Amygdala (tissue), 56 donors: ENCODE data around the gene SNX11.
A peak's percentile ranks its signal among the peaks of the same experiment; 100 is the strongest.

Source experiments
- DNase-seq, 56 donors: peaks; one replicate each; lab custom pipeline; 2025; lab: John Stamatoyannopoulos, UW

The SNX11 gene

DNA sequence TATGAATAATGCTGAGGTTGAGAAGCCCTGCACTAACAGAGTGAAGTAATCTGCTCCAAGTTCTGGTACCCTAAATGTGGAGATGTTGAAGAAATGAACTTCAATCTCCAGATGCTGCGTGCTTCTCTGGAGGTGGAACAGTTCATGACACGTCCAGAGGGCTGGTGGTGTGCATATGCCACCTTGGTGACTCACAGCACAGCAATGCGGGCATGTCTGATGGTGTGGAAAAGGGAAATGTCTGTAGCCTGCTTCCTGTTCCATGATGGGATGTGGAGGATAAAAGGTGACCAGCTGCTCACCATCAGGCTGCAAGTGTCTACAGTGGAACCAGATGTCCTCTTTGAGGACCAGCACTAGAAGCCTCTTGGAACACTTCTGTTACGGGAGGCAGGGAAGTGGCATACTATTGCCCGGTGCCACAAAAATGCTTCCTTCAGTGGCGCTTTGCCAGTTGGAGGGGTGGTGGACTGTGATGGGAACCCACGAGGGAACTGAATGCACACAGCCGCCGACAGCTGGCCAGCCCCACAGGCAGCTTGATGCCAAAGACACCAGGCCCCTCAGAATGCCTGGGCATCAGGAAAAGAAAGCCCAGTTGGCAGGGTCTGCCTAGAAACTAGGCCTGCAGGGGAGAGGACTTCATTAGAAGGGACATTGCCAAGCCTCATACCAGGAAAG lies 19.9 kb downstream of the SNX11 start:
- peak in 5 of 56 donors; percentile 7 to 23 (median 13) for DNase-seq

DNA sequence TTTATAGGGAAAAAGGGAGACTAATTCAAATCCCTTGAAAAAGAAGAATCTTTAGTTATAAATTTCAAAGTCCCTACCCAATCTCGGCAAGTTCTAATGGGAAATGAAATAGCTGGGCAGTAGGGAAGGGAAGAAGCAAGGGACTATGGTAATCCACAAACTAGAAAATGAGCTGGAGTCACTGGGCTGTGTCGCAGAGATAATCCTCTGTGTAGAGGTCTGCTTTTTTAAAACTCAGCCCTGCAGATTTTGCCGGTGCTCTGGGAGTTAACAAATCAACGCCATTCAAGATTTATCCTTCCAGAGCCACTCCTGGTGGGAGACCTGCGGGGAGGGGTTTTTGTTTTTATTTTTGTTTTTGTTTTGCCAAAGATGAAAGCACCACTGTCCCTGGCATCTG lies 20.8 kb downstream of the SNX11 start:
- DNase-seq, result no peak

DNA sequence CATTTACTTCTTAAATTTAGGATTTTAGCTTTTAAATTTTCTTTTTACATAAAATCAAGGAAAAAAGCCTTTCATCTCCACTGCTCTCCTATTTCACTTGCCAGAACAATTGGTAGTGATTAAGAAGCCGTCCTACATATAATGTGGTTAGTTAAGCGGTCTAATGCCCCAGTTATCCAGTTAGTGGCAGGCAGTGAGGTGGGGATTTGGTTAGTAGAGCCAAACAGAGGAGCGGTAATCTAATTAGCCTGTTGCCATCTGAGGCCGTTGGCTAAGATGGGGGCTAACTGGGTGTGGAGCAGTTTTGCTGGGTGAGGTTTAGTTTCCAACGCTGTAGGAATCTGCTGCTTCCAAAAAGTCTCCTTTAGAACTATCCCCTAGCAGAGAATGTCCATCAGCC lies 22.4 kb downstream of the SNX11 start:
- DNase-seq, result no peak

DNA sequence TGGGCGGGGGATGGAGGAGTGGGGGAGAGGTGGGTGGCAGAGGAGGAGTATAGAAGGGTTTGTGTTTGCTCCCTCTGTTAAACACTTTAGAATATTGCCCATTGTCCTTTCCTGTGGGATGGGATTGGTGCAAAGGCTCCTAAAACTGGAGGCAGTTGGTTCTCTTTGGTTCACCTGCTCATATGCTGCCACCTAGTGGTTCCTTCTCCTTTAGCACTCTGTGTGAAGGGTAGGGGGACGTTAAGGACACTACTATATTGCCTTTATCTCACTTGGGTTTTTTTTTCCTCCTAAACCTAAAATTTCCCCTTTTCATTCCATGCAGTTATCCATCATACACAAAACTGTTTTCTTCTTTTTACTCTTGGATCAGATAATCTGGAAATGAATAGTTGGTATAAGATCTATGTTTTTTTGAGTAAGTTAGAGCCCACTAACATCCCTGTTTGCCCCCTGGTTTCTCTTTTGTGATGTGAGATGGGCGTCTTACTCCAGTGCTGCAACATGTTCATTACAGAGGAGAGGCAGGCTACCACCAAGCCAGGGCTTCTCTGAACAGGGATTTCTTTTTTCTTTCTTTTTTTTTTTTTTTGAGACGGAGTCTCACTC lies 23.8 kb downstream of the SNX11 start:
- DNase-seq, result peak in 29 of 56 donors; percentile 5 to 77 (median 26)

DNA sequence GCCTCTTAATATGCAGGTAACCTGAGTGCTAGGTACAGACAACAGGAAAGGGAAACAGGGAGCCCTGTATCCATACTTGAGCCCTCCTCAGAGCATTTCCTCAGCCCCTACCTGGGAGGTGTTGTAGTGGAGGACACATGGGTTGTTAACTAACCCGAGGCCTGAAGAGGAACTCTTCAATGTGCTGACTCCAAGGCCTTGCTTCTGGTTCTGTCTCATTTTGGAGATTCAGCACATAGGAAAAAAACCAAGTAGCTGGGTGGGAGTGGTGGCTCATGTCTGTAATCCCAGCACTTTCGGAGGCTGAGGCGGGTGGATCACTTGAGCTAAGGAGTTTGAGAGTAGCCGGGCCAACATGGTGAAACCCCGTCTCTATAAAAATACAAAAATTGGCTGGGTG lies 24.8 kb downstream of the SNX11 start:
- peak in 1 of 56 donors; percentile 18 for DNase-seq

DNA sequence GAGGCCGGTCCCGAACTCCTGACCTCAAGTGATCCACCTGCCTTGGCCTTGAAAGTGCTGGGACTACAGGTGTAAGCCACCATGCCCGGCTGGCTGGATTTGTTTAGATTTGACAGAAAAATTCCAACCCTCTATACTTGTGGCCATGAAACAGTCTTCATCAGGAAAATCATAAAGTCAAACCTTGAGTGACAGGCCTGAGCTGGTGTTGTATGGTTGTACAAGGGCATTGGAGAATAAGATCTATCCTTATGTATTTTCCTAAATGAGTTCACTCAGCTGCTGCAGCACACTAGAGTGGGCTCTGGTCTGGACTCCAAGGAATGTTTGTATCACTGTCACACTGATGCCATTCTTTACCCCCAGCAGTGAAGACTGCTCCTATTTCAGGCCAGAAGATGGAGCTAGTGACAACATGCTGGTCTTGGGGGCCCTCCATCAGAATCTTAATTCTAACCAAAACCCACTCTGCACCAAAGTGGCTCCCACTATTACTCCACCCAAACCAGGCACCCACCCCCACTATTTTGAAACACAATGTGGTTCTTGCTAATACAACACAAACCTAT lies 27.4 kb downstream of the SNX11 start:
- DNase-seq, result no peak

DNA sequence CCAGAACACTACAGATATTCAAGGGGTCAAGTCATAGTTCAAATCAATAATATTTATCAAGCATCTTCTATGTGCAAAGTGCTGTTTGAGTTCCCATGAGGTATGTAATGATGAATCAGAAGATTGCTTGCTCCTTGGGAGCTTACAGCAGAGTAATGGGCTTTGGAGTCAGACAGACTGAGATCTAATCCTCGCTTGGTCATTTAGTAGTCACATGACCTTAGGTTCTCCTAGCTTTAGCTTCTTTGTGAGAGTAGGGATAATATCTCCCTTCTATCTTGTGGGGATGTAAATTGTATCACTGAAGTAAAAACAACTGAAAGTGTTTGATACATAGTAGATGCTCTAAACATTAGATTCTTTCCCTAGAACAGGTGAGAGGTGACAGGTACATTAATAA lies 30.1 kb downstream of the SNX11 start:
- no peak for DNase-seq

DNA sequence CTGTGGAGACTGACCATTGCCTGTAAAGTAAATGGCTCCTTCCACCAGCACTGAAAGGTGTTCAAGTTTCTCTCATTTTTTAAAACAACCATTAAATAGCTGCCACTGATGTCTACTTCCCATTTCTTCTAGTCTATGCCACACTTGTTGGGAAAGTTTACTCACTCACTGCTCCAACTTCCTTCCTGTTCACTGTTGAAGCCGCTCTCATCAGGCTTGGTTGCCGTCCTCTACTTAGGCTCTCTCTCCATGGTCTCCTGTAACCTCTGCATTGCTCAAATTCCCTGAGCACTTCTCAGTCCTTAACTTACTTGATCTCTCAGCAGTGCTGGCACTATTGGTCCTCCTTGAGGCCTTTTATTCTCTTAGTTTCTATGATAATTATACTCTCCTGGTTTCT lies 32.4 kb downstream of the SNX11 start:
- DNase-seq, result peak in 1 of 56 donors; percentile 15

DNA sequence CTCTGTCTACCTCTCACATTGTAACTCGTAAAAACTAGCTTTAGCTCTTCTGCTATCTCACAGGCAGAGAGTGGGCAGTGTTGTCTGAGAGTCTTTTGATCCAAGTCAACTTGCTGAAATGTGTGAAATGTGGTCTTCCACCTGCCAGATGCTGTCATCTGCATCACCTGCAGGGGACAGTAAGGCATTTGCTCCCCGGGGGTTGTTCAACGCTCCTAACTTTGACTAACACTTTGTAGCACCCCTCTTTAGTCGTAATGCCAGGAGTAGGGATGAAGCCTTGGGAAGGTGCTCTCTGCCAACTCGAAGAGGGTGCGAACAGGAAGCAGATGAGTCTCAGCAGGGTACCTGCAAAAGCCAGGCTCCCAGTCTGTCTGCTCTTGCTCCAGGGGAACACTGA lies 36.1 kb downstream of the SNX11 start:
- DNase-seq, result no peak

DNA sequence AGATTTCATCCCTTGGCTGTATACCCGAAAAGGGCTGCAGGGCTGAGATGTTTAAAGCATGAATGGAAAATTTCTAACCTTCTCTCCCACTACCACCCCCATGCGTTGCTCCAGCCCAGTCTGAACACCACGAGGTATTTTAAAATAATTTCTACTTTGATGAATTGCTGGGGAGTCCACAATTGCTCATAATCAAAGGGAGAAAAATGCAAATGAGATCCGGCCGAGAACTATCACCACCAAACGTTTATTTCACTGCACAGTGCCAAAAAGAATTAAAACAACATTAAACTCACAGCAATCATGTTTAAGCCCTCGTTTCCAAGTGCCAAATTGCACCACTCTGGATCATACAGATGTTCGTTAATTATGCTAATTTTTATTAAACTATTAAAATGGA lies 36.7 kb downstream of the SNX11 start:
- no peak for DNase-seq

DNA sequence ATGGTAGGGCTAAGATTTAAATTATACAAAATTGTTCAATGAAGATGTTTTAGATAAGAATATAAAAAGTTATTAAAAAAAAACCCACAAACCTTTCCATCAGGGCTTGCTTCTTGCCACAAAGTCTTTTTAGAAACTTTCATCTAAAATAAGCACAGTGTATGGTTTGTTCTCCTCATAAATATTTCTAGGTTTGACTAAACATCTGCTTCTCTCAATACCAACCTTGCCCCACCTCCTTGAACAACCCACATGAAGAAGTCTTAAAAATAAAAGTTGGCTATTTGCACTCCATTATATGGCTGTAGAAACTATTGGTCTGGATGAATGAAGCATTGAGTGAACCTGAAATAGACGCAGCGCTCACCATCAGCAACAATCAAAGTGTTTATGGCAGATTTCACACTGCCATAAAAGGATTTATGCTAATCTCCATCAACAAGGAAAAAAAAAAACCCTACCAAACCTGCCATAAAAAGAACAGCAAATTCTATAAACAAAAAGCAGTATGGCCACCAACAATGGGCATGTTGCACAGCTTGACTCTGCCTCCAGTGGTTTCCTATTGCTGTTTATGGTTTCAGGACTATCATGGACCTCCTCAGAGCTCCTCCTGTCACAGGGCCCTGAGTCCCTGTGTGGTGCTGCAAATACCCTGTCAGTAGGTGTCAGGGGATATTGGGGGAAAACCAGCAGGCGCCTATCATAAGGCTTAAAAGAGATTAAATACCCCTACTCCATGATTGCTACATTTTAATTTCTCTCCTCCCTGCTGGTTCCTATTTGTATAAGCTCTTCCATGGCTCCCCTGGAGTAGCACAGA lies 37.6 kb downstream of the SNX11 start:
- no peak for DNase-seq

DNA sequence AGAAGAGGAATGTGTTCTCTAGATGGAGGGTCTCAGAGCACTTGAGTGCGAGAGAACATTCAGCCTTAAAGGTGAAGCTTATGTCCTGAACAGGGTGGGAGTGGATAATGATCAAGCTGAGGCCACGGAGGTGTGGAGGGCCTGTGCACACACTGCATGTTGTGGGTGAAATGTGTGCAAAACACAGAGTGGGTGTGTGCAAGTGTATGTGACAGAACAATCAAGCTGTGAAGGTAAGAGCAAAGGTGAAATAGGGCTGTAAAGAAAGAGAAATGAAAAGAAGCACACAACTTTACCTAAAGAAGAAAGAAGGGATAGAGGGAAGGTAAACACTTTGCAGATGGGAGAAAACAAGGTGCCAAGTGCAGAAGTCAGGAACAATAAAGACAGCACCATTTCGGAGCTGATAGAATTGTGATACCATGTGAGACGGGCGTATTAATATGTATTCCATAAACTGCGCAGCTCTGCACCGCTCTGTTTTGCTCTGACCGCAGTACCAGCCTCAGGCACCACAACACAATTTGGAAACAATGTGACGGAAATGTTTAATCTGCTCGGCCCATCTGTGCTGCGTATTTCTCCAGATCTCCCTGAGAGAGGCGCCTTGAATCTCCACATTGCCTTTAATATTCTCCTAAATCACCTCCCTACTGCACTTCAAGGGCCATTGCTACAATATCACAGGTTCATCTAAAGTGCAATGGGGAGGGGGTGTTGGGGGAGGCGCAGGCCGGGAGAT lies 40.6 kb downstream of the SNX11 start:
- no peak for DNase-seq

DNA sequence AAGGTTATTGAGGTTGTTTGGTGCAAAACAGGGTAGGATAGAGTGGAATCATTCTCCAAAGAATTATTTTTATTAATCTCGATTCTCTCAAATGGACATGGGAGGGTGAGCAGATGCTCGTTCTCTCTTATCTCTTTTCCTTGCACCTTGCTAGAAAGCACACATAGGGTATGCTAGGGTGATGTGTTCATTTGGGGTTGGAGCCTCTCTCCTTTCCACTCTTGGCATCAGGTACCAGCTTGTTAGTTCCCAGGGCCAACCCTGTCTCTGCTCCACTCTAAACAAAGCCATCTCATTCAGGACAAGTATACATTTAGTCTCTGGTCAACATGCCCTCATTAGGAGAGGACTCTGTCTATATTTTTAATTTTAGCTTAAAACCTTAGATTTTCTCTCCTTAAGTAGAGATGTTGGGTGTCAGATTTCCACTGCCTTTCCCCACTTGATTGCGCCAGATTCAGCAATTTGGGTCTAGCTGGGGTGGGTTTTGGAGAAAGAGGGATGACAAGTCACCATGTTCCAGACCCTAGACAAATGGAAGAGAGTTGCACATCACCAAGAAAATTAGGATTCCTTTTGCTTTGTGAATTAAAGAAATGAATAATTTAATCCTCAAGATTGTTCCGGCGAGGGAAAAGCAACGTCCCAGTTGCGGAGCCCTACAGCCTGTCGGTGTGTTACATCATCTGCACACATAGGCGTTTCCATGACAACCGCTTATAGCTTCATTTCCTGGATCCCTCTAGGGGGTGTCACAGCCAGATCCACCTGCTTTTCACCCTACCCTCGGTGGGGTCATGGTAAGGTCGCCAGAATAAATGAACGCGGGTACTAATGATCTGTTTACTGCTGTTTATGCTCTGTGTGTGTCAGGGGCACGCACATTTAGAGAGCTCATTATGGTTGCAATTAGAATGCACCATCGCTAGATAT lies 41.6 kb downstream of the SNX11 start:
- DNase-seq, result no peak

DNA sequence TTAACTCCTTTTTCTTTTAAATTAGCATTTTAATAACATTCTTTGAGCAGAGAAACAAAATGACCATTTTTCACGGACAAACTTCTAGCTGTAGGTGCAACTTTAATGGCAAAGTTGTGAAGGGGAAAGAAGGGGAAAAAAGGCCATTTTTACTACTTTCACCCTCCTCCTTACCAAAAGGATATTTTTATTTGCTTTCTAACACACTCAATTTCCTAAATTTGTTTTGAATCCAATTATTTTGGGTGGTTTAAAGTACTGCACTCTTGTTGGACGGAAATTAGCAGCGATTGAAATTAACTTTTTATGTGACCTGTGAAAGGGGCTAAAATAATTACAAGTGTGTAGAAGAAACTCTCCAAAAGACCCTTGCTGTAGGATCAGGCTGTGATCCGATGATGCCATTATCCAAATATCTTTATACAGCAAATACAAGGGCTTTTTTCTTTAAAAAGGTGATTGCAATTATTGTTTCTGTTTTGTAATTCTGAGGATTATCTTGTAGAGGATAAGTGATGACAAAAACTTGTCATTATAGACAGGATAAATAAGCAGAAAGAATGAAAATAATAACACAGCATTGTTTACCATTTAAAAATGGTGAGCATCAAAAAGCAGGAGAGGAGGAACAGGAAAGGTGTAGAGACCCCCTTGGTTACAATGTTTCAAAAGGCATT lies 42.4 kb downstream of the SNX11 start:
- no peak for DNase-seq

DNA sequence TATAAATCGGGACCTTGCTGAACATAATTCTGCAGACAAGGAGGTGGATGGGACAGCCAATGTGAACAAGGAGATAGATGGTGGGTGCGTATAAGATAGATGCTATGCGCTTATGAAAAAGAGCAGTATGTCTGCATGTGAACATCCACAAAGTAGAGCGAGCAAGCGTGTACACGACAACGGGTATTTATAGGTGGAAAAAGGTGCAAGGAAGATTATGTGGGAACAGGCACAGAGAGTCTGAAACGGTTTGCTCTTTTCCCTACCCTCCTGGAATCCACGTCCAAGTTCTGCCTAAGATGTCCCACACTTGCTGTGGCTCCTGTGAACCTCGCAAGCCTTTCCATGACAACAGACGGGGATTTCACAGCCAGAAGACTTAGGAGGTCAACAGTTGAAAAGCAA lies 43.0 kb downstream of the SNX11 start:
- DNase-seq, result no peak

DNA sequence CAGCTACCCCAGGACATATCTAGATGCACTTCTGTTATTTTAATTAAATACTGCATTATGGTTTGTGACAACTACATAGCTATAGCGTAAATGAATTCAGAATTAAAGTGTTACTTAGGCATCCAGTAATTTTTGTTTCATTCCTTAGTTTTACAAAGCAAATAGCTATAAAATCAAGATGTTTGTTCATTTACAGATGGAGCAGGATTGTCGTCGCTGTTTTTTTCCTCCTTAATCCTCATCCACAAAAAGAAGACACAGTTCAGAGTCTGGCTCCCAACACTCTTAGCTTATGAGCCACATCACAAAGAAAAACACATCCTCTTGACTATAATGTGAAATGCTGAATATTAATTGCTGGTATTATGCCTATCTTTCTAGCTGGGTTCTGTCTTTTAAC lies 43.7 kb downstream of the SNX11 start:
- DNase-seq, result no peak

DNA sequence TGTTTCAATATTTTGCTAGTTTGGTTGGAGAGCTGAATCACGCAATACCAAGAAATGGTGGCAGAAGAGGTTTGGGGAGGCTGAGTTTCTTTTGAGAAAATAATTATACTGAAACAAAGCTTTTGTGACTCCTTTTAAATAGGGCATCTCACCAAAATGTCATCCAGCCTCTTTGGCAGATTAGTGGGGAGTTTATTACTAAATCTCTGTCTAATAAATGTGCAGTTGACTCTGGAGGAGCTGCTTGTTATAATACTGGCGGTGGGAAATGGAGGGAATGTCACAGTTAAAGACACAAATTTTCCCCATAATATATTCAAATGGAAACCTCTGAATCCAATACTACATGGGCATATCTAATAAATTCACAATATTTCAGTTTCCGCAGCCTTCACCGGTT lies 44.7 kb downstream of the SNX11 start:
- DNase-seq, result no peak

DNA sequence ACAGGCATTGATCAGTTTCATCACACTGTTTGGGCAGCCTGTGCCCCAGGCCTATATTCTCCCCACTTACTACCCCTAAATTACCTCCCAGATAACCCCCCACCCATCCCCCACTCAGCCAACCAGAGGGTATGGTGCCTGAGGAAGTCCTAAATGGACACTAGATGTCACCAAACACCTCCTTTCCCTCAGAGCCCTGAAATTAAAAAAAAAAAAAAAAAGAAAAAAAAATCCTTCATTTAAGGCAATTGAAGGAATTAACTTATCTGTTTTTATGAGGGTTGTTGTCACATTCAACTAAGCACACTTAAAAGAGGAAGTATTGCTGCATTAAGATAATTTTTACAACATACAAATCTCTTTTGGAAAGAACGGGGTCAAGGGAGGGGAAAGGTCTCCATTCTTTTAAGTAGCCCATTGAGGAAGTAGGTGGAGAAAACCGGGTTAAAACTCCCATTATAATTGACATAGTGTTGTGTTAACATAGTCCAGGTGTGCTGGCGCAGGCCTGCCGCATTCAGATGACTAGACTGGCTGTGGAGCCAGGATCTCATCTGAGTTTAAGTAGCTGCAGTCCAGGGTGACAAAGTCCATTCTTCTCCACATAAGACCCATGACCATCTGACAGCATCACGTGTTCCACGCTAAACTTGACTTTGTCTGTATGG lies 46.3 kb downstream of the SNX11 start:
- DNase-seq, result no peak
